Inferior parietal cortex (tissue), 1 donor: ENCODE results near the gene RNU1-4.
"Not testable (repeated sequence)": the region's sequence is repeated elsewhere in the genome, so short reads cannot be mapped to it uniquely, and the experiment has no call there.

Source experiments
- DNase-seq: peaks from one replicate; pipeline ENCODE4 v3.0.0-alpha.2; 2016; ENCODE audit errors: extremely low spot score

Gene RNU1-4

DNA sequence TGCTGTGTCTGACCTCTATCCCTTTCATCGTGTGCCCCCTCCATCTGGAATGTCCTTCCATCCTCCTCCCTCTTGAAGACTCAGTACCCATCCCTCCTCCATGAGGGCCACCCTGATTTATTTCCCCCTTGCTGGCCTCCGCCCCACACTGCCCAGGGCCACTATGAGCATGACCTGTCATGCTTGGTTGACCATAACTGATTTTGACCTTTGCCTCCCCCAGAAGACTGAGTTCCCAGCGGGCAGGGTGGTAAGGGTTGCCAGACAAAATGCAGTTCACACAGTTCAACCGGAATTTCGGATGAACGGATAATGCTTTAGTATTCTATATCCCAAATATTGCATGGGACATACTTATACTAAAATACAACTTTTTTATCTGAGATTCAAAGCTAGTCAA lies 31.6 kb upstream of the RNU1-4 start:
- DNase-seq: not testable (repeated sequence)

DNA sequence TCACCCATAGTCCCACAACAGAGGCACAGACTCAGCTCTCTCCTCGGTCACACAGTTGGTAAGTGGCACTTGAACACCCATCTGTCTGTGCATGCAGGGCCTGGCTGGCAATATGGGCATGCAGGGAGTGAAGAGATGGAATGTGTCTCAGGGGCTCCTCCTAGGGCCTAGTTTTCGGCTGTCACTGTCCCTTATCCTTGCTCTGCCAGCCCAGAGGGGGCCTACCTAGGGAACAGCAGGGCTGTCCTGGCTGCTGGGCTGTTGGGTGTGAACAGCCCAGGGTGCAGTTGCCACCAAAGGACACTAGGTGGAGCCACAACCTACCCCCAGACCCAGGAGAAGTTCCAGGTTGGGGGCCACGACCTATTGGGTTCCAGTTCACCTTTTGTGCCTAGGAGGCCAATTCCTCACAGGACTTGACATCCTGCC lies 30.6 kb upstream of the RNU1-4 start:
- not testable (repeated sequence) for DNase-seq

DNA sequence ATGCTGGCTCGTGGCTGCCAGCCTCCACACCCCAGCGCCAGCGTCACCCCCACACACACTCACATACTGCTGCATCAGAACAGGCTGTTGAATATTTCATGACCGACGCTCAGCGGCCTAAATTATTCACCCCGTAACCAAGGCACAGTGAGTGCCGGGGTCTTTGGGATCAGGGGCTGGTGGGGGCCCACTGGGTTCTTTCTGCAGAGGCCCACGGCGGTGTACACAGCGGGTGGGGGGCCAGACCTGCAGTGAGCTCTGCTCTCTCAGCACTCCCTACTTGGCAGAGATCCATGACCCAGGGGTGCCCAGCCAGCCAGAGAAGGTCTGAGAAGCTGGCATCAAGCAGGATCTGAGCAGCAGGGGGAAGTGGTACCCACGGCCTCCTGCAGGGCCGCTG lies 29.7 kb upstream of the RNU1-4 start:
- DNase-seq: not testable (repeated sequence)

DNA sequence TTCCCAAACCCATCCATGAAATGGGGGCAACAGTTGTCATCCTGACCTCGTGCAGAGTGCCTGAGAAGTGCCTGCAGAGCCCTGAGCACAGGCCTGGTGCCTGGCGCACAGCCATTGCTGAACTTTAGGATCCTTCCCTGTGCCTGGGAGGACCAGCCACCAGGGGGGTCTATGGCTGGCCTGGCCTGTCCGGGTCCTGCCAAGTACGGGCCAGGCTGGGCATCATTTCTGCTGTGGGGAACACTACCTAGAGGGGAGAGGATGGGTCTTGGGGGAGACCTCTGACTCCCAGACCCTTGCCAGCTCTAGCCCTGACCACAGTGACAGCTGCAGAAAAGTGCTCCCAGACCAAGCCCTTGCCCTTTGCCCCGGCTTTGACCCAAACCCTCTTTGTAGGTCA lies 28.2 kb upstream of the RNU1-4 start:
- DNase-seq: not testable (repeated sequence)

GRCh38 chr1:16712582-16712981 lies 27.7 kb upstream of the RNU1-4 start:
- not testable (repeated sequence) for DNase-seq

- DNase-seq: not testable (repeated sequence)
Measured at GRCh38 chr1:16712984-16713383, 27.3 kb upstream of the RNU1-4 start.

DNA sequence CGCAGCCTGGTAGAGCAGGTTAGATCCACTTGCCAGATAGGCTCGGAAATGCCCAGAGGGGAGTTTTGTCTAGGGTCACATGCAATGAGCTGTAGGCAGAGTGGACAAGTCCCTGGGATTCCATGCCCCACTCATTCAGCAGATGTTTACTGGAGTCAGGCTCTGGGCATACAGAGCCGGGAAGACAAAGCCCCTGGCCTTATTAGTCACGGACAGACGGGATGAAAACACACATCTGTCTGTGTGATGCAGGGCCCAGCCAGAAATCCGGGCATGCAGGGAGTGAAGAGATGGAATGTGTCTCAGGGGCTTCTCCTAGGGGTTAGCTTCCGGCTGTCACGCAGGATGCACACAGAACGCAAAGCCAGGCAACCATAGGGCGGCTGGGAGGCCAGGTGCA lies 26.8 kb upstream of the RNU1-4 start:
- DNase-seq: not testable (repeated sequence)

GRCh38 chr1:16716691-16717335 lies 23.5 kb upstream of the RNU1-4 start:
- DNase-seq: no peak

GRCh38 chr1:16717336-16718098 lies 22.8 kb upstream of the RNU1-4 start:
- no peak for DNase-seq

DNA sequence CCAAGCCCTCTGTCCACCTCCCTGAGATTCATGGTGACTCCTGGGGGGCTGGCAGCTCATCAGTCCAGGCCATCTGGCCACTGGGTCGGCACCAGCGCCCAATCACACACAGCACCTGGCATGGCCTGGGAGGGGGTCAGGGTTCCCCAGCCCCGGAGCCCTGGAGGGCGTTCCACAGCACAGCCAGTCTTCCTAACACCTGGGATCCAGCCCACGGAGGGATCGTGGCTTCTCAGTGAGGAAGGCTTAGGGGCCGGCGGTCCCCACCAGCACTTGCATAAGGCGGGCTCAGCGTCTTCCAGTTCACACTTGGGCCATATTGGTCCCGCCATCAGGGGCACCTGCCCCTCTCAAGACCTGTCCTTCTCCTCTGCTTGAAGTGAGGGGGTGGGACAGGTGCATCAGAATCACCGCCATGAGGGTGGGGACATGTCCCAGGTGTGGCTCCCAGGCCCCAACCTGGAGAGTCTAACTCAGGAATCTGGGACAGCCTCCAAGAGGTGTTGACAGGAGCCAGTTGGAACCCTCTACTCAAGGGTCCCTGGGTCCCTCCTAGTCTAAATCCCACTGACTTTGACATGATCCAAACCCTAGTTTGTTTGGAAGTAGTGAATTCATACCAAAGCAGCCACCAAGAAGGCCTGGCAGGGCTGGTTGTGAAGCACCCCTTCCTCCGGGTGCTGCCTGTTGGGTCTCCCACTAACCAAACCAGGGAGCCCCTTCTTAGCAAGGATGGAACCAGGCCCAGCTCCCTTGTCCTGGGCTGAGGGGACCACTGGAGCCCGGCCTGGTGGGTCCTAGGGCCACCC lies 22.0 kb upstream of the RNU1-4 start:
- not testable (repeated sequence) for DNase-seq

DNA sequence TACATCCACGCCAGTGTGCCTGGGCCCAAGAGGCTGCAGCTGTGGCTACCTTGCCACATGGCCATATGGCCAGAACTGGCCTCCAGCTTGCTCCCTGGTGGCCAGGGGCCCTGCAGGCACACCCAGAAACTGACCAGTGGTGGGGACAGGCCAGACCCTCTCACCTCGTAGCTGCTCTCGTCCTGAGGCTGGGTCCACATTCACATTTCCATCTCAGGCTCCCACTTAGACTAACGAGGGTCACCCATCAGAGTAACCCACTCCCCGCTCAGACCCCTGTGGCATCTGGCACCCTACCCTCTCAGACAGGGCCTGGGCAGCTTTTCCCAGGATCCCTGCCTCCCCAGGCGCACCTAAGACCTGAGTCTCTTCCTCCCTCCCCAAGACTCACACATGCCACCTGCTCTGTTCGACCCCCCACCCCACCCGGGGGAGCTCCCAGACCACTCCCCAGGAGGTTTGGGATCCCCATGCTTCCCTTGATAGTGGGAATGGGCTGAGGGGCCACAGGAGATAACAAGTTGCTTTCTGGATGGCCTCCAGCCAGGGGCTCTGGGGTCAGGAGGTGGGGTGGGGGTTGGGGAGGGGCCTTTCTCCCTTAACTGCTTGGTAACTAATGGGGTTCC lies 21.3 kb upstream of the RNU1-4 start:
- DNase-seq: no peak

- no peak for DNase-seq
Measured at GRCh38 chr1:16719571-16720350, 20.6 kb upstream of the RNU1-4 start.

GRCh38 chr1:16720351-16721223 lies 19.7 kb upstream of the RNU1-4 start:
- no peak for DNase-seq

DNA sequence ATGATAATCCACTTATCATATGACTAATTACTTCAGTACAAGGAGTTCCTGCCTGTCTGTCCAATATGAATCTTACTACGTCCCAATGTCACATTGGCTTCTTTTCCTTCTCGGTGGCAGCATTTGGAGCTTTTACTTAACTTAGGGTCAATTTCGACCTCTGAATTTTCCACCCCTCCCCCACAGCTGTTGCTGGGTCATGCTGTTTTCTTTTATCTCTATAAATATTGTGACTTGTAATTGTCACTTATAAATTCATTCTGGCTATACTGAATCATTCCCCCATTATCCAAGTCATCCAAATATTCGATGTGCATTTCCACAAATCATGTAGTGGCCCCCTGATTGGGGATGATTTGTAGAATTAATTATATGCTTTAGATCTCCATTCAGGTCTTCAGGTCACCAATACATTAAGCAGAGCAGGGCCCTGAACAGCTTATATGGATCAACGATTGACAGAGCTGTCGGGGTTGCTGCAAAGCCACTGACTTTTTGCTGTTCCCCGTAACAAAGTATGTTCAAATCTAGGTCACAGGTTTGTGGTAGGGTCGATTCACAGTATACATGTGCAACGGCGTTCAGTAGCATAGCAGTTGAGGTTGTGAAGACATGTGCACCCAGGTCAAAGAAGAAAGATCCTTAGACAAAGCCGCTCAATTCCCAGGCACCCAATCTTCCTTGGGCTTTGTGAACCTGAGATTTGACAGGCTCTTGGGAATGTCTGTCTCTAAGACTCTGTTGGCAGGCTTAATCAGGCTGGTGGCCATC lies 18.3 kb upstream of the RNU1-4 start:
- no peak for DNase-seq

DNA sequence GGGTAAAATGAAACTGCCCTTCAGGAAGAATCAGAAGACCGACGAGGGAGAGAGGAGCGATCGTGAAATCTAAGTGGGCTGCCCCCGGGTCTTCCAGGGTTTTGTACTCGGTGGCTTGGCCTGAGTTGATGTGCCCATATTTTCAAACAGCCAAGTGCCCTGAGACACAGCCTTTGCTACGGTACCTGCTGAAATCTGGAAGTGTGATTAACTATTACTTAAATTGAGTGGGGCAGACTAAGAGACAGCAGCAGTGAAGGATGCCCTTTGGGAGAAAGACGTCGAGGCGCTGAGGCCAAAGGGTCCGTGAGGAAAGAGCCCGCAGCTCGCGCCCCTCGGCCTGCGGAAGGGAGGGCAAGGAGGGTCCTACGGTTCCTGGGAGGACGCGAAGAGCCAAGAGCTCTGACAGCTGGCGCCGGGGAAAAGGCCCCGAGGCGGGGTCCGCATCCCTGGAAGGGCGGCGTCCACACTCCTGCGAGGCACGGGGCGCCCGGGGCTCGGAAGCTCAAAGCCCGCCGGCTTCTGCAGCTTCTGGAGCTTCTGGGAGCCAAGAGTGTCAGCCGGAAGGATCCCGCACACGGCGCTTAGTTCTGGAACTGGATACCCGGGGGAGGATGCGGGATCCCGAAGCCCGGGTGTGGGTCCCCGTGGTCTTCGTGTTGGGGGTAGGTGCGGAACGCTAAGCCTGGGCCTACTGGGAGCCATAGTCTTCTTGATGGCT lies 15.4 kb upstream of the RNU1-4 start:
- DNase-seq: no peak

GRCh38 chr1:16725439-16726245 lies 14.7 kb upstream of the RNU1-4 start:
- not testable (repeated sequence) for DNase-seq

DNA sequence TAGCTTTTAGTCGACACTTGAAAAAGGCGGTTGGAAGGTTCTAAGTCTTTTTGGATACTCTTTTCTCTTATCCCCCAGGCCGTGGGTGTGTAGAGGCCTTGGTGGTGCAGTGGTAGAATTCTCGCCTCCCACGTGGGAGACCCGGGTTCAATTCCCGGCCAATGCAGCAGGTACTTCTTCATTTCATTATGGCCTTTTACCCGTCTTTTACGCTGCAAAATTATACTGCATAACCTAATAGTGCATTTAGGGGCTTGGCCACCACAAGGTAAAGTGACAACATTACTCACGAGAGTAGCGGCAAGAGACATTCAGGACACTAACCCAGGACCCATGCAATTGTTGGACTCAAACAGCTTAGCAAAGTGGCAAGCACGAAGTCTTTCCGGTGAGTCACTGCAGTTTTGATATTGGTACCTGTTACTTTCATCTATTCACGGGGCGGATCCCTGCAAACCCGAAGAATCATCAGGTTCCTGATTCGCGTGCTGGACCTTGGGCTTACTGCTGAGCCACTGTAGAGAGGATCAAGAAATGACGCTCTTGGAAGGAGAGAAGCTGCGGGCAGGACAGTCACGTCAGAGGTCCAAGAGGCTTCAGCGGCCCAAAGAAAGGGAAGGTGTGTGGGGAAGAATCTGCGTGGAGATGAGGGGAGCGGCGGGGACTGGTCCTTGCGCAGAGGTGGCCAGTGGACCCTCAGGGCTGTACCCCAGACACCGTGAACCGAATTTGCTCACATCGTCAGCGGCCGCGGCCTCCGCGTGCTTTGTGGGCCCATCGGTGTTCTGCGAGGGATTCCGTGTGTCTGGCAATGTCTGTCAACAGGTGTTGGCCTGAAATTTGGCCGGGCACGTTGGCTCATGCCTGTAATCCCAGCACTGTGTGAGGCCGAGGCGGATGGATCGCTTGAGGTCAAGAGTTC lies 12.9 kb upstream of the RNU1-4 start:
- DNase-seq: no peak
